ENCODE data around the gene PTPRD.

GRCh38 chr9:9565700-9566099 is 1047.1 kb downstream of the PTPRD start:
- TF ChIP-seq, protein P1, sequence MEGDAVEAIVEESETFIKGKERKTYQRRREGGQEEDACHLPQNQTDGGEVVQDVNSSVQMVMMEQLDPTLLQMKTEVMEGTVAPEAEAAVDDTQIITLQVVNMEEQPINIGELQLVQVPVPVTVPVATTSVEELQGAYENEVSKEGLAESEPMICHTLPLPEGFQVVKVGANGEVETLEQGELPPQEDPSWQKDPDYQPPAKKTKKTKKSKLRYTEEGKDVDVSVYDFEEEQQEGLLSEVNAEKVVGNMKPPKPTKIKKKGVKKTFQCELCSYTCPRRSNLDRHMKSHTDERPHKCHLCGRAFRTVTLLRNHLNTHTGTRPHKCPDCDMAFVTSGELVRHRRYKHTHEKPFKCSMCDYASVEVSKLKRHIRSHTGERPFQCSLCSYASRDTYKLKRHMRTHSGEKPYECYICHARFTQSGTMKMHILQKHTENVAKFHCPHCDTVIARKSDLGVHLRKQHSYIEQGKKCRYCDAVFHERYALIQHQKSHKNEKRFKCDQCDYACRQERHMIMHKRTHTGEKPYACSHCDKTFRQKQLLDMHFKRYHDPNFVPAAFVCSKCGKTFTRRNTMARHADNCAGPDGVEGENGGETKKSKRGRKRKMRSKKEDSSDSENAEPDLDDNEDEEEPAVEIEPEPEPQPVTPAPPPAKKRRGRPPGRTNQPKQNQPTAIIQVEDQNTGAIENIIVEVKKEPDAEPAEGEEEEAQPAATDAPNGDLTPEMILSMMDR (conservative IDR thresholded peaks at IDR 0.05; ENCODE audit: low read length), result no peak
- TF ChIP-seq EZH2phosphoT487 (IDR thresholded peaks at IDR 0.05; ENCODE audit: borderline replicate concordance, low read depth, low read length), result no peak

Data from OCI-LY7 (cell line).